C1 segment of cervical spinal cord (tissue), 14 donors: Measurements from ENCODE around the gene USP46.
A peak's percentile ranks its signal among the peaks of the same experiment; 100 is the strongest.

Experiments
- DNase-seq, 14 donors: peaks; one replicate each; lab custom pipeline; 2025; lab: John Stamatoyannopoulos, UW

The USP46 gene

DNA sequence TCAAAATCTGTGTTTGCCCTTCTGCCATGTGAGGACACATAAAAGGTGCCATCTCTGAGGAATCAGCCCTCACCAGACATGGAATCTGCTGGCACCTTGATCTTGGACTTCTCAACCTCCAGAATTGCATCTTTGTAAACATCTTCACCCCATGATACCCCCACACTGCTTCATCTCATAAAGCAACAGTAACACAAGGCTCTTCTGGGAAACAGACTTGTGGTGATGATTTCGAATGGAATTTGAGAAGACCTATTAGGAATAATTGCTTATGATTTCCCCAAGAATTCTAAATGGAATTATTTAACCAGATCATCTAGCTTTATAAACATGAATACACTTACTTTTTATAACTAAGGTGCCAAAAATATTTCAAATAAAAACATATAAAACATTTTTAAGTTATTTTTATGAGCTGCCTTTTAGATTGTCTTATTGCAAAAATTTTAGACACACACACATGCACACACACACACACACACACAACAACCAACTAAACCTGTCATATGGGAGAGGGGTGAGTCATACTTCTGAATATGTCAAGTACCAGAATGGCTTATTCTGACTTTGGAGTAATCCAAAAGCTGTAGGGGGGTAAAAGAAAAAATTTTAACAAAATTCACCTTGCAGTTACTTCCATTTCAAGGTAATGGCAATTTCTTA lies 82.0 kb downstream of the USP46 start:
- no peak for DNase-seq

DNA sequence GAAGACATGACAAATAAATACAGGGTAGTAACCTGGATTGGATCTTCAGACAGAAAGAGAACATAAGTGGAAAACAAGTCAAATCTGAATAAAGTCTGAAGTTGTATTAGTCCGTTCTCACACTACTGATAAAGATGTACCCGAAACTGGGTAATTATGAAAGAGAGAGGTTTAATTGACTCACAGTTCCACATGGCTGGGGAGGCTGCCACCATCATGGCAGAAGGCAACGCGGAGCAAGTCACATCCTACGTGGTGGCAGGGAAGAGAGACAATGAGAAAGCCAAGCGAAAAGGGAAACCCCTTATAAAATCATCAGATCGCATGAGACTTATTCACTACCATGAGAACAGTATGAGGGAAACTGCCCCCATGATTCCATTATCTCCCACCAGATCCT lies 82.8 kb downstream of the USP46 start:
- no peak for DNase-seq

DNA sequence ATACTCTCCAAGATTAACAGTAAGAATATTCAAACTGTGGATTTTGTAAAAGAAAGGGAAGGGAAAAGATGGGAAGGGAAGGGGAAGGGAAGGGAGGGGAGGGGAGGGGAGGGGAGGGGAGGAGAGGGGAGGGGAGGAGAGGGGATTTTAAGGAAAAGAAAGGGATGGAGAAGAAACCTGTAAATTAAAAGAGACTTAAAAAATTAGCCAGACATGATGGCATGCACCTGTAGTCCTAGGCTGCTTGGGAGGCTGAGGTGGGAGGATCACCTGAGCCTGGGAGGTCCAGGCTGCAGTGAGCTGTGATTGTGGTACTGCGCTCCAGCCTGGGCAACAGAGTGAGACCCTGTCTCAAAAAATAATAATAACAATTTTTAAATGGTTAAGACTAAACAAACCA lies 83.7 kb downstream of the USP46 start:
- DNase-seq = no peak

DNA sequence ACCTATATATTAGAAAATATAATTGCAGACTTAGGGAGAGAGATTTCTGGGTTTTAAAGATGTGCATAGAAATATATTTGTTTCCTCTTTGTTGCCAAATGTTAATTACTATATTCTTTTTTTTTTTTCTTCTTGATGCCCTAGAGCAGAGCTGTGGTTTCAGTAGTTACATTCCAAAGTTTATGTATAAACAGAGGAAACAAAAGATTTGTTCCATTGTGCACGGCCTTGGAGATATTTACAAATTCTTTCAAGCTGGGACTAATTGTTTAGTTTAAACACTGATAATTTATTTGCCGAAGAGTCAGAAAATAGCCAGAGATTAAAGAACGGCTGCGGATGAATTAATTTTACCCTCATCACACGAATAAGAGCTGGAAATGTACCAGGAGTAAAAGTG lies 85.1 kb downstream of the USP46 start:
- DNase-seq = no peak

DNA sequence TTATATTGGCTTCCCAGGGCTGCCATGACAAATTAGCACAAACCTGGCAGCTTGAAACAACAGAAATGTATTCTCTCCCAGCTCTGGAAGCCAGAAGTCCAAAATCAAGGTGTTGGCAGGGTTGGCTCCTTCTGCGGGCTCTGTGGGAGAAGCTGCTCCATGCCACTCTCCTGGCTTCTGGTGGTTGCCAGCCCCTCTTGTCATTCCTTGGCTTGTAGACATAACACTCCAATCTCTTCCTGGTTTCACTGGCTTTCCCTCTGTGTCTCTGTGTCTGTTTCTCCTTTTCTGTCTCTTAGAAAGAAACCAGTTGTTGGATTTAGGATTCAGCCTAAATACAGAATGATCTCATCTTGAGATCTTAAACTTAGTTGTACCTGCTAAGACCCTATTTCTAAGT lies 85.5 kb downstream of the USP46 start:
- DNase-seq = no peak

DNA sequence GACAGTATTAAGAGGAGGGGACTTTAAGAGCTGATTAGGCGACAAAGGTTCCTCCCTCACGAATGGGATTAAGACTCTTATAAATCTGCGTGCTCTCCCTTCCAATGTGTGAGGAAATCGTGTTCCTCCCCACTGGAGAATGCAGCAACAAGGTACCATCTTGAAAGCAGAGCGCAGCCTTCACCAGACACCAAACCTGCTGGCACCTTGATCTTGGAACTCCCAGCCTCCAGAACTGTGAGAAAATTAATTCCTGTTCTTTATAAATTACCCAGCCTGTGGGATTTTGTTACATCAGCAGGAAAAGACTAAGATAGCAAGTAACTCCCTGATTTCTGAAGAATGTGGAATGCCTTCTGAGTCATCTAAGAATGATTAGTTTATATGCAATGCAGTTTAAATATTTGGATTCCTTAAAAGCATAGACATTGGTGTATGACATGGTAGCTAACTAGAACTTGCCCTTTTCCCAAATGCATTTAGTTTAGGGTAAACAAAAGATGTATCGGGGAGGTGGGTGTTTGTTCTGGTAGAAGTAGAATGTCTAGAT lies 86.1 kb downstream of the USP46 start:
- DNase-seq = no peak

DNA sequence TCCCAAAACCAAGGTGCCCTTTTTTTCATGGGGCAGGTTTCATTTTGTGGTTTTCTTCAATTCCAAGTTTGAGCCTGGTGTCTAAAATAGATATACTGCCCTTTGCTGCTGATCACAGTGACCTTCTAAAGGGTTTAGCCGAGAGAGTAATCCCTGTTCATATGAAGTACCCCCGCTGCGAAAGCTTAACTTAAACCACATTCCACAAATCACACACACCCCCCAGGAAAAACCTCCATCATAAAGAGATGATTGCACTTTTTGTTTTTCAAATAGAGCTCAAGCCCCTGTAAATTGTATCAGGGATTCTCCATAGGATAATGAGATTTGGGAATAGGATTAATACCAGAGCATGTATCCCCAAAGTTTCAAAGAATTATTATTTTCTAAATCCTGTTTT lies 90.8 kb downstream of the USP46 start:
- DNase-seq = no peak

DNA sequence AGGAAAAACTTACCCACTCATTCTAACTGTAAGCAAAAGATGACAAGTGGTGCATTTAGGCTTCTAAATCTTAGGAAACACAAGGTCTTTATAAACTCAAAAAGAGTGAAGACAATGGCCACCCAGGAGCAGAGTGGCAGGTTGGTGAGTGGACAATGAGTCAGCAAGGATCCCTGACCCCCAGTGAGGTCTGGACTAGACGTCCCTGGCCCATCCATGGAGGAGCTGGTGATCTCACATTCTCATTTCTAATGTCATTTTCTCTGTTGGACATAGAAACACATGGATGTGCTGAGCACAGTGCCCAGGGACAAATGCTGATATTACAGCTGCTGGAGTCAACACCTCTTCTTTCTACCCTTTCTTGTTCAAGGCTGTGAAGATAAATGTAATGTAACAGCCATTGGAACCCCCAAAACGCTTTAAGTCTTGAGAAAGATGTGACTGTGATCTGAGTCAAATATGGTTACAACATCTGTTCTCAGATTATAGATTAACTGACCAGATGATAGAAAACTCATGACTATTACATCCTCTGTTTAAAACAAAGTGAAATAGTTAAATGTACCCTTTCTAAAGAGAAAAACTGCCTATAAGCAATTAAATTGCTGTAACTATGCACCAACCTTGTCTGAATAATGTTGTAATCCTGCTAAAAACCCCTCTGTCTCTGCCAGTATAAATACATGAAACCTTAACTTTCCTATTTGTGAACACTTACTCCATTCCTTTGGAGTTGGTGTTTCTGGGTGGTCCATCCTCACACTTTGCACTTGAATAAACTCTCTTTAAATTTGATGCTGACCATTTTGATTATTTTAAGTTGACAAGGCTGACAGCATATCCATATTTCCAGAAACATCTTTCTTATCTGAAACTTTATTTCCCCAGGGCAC lies 92.7 kb downstream of the USP46 start:
- DNase-seq = no peak

DNA sequence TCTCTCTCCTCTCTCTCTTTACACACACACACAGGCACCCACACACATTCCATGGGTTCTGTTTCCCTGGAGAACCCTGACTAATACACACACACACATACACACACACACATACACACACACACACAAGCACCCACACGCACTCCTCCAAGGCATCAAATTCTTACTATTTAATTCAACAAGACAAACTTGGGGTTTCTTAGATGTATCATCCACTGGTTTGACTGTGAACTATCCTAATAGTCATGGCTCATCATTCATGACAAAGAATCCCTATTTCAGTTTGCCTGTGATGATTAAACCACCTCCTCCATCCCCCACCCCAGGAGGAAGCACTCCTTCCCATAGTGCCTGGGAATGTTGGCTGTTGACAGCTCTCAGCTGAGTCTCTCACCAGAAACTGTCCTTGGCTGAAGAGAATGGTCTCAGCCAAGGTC lies 98.2 kb downstream of the USP46 start:
- DNase-seq = no peak

DNA sequence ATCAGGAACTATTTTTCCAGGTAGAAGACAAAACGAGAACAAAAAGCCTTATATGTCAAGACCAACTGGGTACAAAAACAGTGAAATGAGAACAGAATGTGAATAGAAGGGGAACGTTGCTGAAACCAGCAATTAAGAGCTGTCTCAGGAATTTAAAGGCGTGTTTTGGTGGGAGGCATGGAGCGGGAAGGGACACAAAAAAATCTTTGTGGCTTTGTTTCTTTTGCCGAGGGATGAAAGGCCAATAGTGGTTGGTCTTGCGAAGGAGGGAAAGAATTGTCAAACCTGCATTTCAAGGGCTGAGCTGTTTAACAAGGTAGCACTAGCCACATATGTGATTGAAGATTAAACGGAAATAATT lies 103.8 kb downstream of the USP46 start:
- no peak for DNase-seq

DNA sequence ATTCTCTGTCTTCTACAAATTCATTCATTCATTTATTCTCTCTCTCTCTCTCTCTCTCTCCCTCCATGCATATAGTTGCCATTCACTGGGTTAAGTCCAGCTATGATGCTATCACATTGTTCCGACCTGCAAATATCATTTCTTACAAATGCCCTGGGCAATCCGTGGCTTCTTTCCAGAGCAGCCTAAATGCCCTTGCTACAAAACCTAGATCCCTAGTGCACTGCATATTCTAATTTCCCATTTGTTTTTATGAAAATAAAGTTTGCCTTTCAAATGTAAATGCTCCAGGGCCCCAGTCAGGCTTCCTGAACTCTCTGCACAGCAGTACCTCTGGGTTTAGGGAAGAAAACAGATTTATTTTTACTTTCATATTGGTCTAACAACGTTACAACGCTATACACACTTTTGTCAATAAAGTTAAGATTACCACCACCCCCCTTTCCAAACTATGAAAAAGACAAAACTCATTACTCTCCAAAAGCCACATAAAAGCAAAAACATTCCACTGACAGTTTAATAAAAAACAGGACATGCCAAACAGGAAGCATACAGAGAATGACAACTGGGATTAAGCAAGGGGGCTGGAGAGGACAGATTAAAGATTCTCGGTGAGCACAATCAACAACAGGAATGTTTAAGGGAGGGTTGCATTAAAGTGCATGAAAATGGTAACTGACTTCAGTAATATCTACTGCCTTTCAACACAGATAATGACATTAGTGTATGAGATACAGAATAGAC lies 104.3 kb downstream of the USP46 start:
- DNase-seq = no peak

DNA sequence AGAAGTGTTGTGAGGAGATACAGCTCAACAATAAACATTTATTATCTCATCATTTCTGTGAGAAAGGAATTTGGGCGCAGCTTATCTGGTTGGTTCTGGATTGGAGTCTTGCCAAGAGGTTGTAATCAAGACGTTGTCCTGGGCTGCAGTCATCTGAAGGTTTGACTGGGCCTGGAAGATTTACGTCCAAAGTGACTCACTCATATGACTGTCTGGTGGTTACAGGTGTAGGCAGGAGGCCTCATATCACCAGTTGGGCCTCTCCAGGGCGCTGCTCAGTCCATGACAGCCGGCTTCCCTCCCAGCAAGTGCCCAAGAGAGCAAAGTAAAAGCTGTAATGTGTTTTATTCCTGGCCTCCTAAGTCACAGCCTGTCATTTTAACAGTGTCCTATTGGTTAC lies 106.3 kb downstream of the USP46 start:
- no peak for DNase-seq

DNA sequence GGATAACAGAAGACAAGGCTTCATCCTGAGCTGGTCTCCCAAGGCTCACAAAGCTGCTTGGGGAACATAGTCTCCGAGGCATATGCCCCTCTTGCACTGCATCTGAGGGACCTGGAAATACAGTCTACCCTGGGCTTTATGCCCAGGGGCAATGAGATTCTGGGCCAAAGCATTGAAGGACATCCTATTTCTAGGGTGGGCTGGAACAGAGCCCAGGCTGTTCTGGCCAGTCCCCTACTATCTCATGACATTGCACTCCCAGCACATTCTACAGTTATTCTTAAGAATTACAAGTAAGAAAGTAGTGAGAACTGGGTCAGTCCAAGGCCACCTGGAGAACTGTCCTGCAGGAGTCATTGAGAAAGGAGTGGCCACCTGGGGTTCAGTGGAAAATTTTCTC lies 107.6 kb downstream of the USP46 start:
- peak in 1 of 14 donors; percentile 1 for DNase-seq

DNA sequence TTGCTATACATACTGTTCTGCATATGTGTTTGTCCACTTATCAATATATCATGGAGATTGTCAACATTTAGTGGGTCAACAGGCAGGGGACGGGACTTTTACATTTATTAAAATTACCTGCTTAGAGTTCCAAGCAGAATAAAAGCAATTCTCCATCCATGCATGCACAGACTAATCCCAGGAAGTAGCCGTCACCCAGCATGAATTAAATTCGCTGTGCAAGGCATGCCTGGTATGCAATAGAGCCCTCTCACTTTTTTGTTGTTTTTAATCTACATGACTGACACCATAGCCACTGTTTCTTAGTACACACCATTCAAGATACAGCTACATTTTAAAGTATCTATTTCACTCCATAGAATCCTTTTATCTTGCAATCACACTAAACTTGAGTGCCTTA lies 108.9 kb downstream of the USP46 start:
- no peak for DNase-seq

DNA sequence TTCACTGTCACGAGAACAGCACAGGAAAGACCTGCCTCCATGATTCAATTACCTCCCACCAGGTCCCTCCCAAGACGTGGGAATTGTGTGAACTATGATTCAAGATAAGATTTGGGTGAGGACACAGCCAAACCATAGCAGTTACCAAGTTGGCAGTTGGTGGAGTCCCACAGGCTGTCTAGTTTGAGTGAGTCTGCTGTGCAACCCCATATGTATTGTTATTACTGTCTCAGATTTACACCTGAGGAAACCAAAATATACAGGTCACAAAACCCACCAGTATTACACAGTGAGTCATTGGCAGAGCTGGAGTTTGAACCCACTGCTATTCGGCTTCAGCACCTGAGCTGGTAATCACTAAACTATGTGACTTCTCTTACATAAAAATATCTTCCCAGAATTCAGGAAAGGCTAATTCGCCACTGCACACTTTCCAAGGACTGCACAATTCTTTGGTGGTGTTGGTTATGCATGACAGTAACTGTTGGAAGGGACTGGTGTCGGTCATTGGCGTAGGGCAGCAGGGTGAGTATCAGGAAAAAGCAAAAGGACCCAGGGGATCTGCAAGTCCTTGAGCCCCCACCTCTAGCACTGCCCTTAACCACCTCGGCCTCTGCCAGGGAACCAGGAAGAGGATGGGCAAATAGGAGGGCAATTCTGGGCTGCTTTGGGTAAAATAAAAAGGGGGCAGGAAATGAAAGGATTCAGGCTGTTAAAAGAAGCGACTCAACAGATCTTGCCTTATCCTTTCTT lies 110.1 kb downstream of the USP46 start:
- DNase-seq = no peak

DNA sequence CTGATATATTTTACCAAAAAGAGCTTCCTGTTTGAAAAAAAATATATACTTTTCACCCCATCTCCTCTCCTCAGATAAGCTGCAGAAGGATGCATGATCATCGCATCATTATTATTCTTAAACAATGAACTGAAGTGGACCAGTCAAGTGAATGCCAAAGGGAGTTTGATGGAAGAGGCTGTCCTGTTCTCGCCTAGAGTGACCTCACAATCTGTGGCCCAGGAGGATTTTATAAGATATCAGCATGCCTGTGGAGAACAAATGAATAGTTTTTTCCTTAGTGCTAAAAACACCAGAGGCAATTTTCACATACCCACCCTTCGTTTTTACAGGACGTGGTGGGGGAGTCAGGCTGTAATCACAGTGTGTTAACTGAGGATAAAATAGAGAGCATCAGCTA lies 112.7 kb downstream of the USP46 start:
- DNase-seq = no peak

DNA sequence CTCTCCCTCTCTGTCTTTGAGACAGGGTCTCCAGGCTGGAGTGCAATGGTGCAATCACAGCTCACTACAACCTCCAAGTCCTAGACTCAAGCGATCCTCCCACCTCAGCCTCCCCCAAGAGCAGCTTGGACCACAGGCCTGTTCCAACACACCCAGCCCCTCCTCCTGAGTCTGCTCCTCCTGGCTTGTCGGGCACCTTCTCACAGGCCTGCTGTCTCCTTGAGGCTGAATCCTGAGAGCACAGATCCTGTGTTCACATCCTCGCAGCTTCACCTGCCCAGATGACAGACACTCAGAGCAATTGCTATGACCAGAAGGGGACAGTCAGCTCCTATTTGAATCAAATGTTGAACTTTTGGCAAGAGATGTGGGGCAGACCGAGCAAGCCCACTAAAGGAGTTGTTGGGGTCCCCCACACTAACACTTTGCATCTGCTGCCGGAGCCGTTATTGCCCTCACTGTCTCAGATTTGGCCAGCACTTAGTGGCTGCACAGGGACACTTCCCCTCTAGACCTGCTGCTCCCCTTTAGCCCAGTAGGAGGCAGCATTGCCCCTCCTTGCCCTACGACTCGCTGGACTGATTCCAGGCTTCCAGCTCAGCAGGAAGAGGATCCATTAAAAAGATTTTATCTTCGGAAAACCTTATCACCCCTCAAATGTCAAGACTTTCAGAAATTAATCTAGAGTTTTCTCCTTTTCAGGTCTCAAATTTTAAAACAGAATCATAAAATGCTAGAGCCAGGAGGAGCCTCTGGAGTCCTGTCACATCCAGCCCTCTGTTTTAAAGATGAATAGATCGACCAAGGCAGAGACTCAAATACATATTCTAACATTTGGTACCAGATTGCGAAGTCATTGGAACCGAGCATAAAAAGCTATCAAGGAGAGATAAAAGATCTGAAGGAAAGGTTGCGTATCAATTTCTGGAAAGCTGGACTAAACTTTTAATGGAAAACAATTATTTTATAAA lies 113.7 kb downstream of the USP46 start:
- DNase-seq = peak in 12 of 14 donors; percentile 1 to 65 (median 22)
